T-helper 17 cell (primary cell): ENCODE results near the gene INSIG1. TPM values are rescaled to one million over a fixed set of nuclear protein-coding genes. Genes with fewer than 3 reads are reported as not detected.

Experiments
- ATAC-seq: fragments of 150-1000 bp; cut with Tn5 transposase; 2 replicates; pipeline ENCODE4 v1.10.0; 2021; ENCODE audit warnings: mild to moderate bottlenecking, moderate library complexity
- DNase-seq, 3 donors: peaks; one replicate each; pipeline versions ENCODE4 v3.0.0 to v3.0.0-alpha.2; 2020 to 2021
- H3K9me3 ChIP-seq: one replicate; pipeline ENCODE4 v1.7.0; 2013; ENCODE audit warnings: low read length, mild to moderate bottlenecking; ENCODE audit not compliant: control insufficient read depth, poor library complexity, severe bottlenecking
- H3K27ac Mint-ChIP-seq: one replicate; pipeline ENCODE4 v1.8.0; 2022; ENCODE audit warnings: mild to moderate bottlenecking, moderate library complexity, mixed read lengths
- H3K27me3 Mint-ChIP-seq: one replicate; pipeline ENCODE4 v1.8.0; 2022; ENCODE audit warnings: mixed read lengths
- H3K36me3 Mint-ChIP-seq: one replicate; pipeline ENCODE4 v1.8.0; 2022; ENCODE audit warnings: low read depth, mixed read lengths
- H3K4me1 Mint-ChIP-seq: one replicate; pipeline ENCODE4 v1.8.0; 2022; ENCODE audit warnings: mild to moderate bottlenecking, mixed read lengths
- H3K4me3 Mint-ChIP-seq: one replicate; pipeline ENCODE4 v1.8.0; 2022; ENCODE audit warnings: mild to moderate bottlenecking, moderate library complexity, mixed read lengths
- total RNA-seq, 4 donors: library from RNA in 2 of 4; stranded (reverse) in 2 of 4; gene quantifications; one replicate each; pipeline ENCODE4 v1.2.3 and lab custom pipeline; 2022 to 2026

INSIG1 gene
- total RNA-seq, 2 donors from 2014 or later = 53.3 to 55.1 TPM

DNA sequence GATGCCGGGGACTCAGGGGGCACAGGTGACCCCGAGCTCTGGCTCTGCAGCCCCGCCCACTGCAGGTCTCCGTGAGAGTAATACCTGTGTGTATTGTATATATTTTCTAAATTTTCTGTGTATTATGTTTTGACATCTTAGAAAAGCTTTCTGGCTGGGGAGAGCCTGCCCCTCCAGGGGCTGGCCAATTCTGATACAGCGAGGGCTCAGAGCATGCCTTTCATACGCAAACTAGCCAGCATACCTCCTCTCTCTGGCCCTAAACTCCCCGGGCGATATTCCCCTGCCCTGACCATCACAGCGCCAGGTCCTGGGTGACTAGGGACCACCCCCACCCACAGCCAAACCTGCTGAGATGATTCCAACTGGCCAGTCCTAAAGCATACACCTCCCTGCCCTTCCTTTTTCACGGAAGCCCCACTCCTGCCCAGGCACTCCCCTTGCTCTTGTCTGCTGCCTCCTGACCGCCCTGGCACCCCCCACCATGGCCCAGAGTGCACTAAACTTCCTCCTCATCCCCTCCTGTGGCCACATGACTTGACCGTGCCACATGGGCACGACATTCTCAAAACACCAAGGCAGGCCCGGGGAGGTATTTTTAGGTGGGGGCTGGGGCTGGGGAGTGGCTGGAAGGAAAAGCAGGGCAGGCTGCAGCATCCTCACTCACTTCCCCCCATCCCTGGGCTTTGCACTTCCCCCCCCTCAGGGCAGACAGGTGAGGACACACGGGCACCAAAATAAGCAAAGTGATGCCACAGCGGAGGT, 61.5 kb downstream of the INSIG1 start:
- peaks cover 69% of the 10 kb centered on the region for H3K27me3 Mint-ChIP-seq
- H3K4me1 Mint-ChIP-seq = peaks cover 3% of the 10 kb centered on the region
- DNase-seq (no peak), ATAC-seq (no peak)
- H3K9me3 ChIP-seq = no peaks in the 10 kb centered on the region
- H3K36me3 Mint-ChIP-seq = peaks cover 2% of the 10 kb centered on the region
- H3K27ac Mint-ChIP-seq = no peak overlapping the region
- no peak overlapping the region for H3K4me3 Mint-ChIP-seq

Other genes with a start within 250 kb of the INSIG1 start
- gene HTR5A, start 227.6 kb upstream of the INSIG1 start, total RNA-seq = not detected
- not detected for gene EN2, start 160.3 kb downstream of the INSIG1 start, total RNA-seq
- gene CNPY1, start 248.7 kb downstream of the INSIG1 start, total RNA-seq = not detected